Body of pancreas (tissue), 4 donors: ENCODE results near the gene ITGA2.

Source experiments
- POLR2A ChIP-seq, 3 donors: fragments of 450-650 bp; IDR thresholded peaks; one replicate each; pipeline ENCODE4 v1.6.1; 2016; ENCODE audit warnings: antibody characterized with exemption in 3 of 3, mild to moderate bottlenecking in 2 of 3
- TF ChIP-seq, protein P1 (sequence below), 7 experiments: fragments of 450-650 bp in 4 of 7; fragments of 200-600 bp in 3 of 7; sonication (generic) in 3 of 7; IDR thresholded peaks; one replicate each; pipeline ENCODE4 v1.5.1; 2016 to 2019; ENCODE audit warnings: antibody characterized with exemption in 7 of 7

DNA sequence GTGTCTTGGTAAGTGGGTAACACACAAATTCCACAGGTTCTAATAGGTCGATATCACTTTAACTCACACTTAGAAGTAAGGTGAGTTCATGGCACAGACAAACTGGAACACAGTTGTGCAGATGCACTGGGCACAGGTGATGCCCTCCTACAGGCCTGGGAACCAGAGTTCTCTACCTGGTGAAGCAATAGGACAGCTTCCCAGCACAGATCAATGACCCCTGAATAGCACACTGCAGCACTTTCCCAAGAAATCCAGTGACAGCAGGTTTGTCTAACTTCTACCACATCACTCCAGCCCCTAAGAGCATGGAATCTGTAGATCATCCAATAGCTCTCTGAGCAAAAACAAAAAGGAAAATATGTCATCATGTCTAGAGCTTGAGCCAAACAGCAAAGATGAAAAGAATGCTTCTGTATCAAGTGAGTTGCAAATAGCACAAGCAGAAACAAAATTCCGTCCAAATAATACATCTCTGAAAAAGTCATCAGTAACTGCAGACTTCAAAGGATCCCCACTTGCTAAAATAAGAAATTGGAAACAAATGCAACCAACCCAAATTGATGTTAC lies 86.9 kb downstream of the ITGA2 start:
- TF ChIP-seq POLR2A (IDR thresholded peaks at IDR 0.05), result no peak
- TF ChIP-seq, protein P1, sequence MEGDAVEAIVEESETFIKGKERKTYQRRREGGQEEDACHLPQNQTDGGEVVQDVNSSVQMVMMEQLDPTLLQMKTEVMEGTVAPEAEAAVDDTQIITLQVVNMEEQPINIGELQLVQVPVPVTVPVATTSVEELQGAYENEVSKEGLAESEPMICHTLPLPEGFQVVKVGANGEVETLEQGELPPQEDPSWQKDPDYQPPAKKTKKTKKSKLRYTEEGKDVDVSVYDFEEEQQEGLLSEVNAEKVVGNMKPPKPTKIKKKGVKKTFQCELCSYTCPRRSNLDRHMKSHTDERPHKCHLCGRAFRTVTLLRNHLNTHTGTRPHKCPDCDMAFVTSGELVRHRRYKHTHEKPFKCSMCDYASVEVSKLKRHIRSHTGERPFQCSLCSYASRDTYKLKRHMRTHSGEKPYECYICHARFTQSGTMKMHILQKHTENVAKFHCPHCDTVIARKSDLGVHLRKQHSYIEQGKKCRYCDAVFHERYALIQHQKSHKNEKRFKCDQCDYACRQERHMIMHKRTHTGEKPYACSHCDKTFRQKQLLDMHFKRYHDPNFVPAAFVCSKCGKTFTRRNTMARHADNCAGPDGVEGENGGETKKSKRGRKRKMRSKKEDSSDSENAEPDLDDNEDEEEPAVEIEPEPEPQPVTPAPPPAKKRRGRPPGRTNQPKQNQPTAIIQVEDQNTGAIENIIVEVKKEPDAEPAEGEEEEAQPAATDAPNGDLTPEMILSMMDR (IDR thresholded peaks at IDR 0.05), result no peak
